Mesendoderm (in vitro differentiated cells): ENCODE measurements around the gene MEGF9. TPM values are rescaled to one million over a fixed set of nuclear protein-coding genes. Genes with fewer than 3 reads are reported as not detected.
A peak's percentile ranks its signal among the peaks of the same experiment; 100 is the strongest.

Experiments used
- DNase-seq: peaks from one replicate; pipeline ENCODE4 v3.0.0; 2013
- H2AK5ac ChIP-seq: 2 replicates; pipeline ENCODE4 v1.6.1; 2013; ENCODE audit warnings: low read length, inconsistent platforms
- H2BK120ac ChIP-seq: 2 replicates; pipeline ENCODE4 v1.6.1; 2013; ENCODE audit warnings: low read depth, mild to moderate bottlenecking, low read length, moderate library complexity, mixed read lengths
- H2BK15ac ChIP-seq: replicated peaks from 2 replicates; pipeline ENCODE4 v1.6.1; 2013; ENCODE audit warnings: low read depth, mild to moderate bottlenecking, moderate library complexity
- H2BK5ac ChIP-seq: 2 replicates; pipeline ENCODE4 v1.6.1; 2013; ENCODE audit warnings: low read length, inconsistent platforms
- H3K18ac ChIP-seq: 2 replicates; pipeline ENCODE4 v1.6.1; 2013; ENCODE audit warnings: mild to moderate bottlenecking, low read length, mixed read lengths
- H3K23ac ChIP-seq: one replicate; pipeline ENCODE4 v1.6.1; 2013; ENCODE audit warnings: low read length
- H3K27ac ChIP-seq: 2 replicates; pipeline ENCODE4 v1.5.1; 2013; ENCODE audit warnings: low read depth, mild to moderate bottlenecking, inconsistent platforms, low read length, moderate library complexity
- H3K27me3 ChIP-seq: 2 replicates; pipeline ENCODE4 v1.6.1; 2013; ENCODE audit warnings: low read length, control low read depth, mild to moderate bottlenecking, inconsistent platforms; ENCODE audit not compliant: insufficient read depth, poor library complexity
- H3K36me3 ChIP-seq: 2 replicates; pipeline ENCODE4 v1.6.1; 2013; ENCODE audit warnings: low read length, inconsistent platforms; ENCODE audit not compliant: control insufficient read depth, insufficient read depth
- H3K4ac ChIP-seq: one replicate; pipeline ENCODE4 v1.6.1; 2013; ENCODE audit warnings: low read depth, mild to moderate bottlenecking, low read length, moderate library complexity
- H3K4me1 ChIP-seq: 2 replicates; pipeline ENCODE4 v1.6.1; 2013; ENCODE audit warnings: low read depth, low read length, inconsistent platforms; ENCODE audit not compliant: control insufficient read depth
- H3K4me2 ChIP-seq: 2 replicates; pipeline ENCODE4 v1.6.1; 2013; ENCODE audit warnings: low read length
- H3K4me3 ChIP-seq: 2 replicates; pipeline ENCODE4 v1.5.1; 2013; ENCODE audit warnings: mild to moderate bottlenecking, low read length
- H3K56ac ChIP-seq: one replicate; pipeline ENCODE4 v1.6.1; 2013; ENCODE audit warnings: low read length
- H3K79me1 ChIP-seq: 2 replicates; pipeline ENCODE4 v1.6.1; 2013; ENCODE audit warnings: low read length, inconsistent platforms
- H3K79me2 ChIP-seq: 2 replicates; pipeline ENCODE4 v1.6.1; 2013; ENCODE audit warnings: mild to moderate bottlenecking, low read length; ENCODE audit not compliant: control insufficient read depth, insufficient read depth
- H3K9ac ChIP-seq: 2 replicates; pipeline ENCODE4 v1.6.1; 2013; ENCODE audit warnings: low read length, inconsistent platforms
- H4K5ac ChIP-seq: one replicate; pipeline ENCODE4 v1.6.1; 2013; ENCODE audit warnings: low read length
- H4K8ac ChIP-seq: one replicate; pipeline ENCODE4 v1.6.1; 2013; ENCODE audit warnings: low read depth, mild to moderate bottlenecking, control low read depth, low read length, moderate library complexity
- WGBS: extraction: QIAGEN DNeasy Blood & Tissue Kit; methylation state at CpG from one replicate; pipeline ENCODE4 v1.1.7; 2013; ENCODE audit warnings: low lambda C conversion rate, missing lambda C conversion rate; ENCODE audit not compliant: insufficient coverage; ENCODE audit errors: extremely low coverage; 5-methylcytosine and 5-hydroxymethylcytosine counted together
- polyA plus RNA-seq, 2 experiments: library from polyadenylated mRNA; stranded (reverse); fragments of 200-250 nt; gene quantifications; one replicate each; pipeline ENCODE4 v1.2.3, GENCODE V29; 2013

The MEGF9 gene
- 1.4 TPM for polyA plus RNA-seq (2013, experiment 1 of 2)
- polyA plus RNA-seq (2013, experiment 2 of 2) = 1.4 TPM

GRCh38 chr9:120714088-120714845 lies at the start of gene MEGF9:
TSS of gene MEGF9 (minus strand) at chr9:120714470. CDS start at chr9:120714358, 112 bp downstream.
- no peaks in the 10 kb centered on the region for H3K79me2 ChIP-seq
- peak within 1 kb of the TSS; percentile 11 for H2BK120ac ChIP-seq
- H3K4me1 ChIP-seq = no peaks in the 10 kb centered on the region
- no peak within 1 kb of the TSS for H2BK15ac ChIP-seq
- H3K9ac ChIP-seq = peak within 1 kb of the TSS; percentile 88
- H3K4ac ChIP-seq = peak within 1 kb of the TSS; percentile 83
- peaks cover 5% of the 10 kb centered on the region for H3K27me3 ChIP-seq
- no peak within 1 kb of the TSS for H4K5ac ChIP-seq
- H4K8ac ChIP-seq = no peak within 1 kb of the TSS
- H2AK5ac ChIP-seq = peak within 1 kb of the TSS; percentile 14
- H3K79me1 ChIP-seq = no peaks in the 10 kb centered on the region
- peak; percentile 98 for DNase-seq
- H3K4me2 ChIP-seq = peak within 1 kb of the TSS; percentile 78
- H3K36me3 ChIP-seq = no peaks in the 10 kb centered on the region
- no peak within 1 kb of the TSS for H3K27ac ChIP-seq
- H2BK5ac ChIP-seq = no peak within 1 kb of the TSS
- no CpG with 5 or more reads among the region's 102 CpGs for WGBS
- peak within 1 kb of the TSS; percentile 95 for H3K56ac ChIP-seq
- peak within 1 kb of the TSS; percentile 65 for H3K4me3 ChIP-seq
- peak within 1 kb of the TSS; percentile 96 for H3K23ac ChIP-seq
- H3K18ac ChIP-seq = peak within 1 kb of the TSS; percentile 64

GRCh38 chr9:120761006-120761405 lies 46.7 kb upstream of the MEGF9 start:
- Histone ChIP-seq H2BK15ac (no peak overlapping the region), H3K9ac (no peak overlapping the region), H2AK5ac (no peak overlapping the region), H3K79me1 (peaks cover under 1% of the 10 kb centered on the region), H3K27me3 (no peaks in the 10 kb centered on the region), H3K4me1 (no peaks in the 10 kb centered on the region), H3K4me3 (no peak overlapping the region), H3K56ac (no peak overlapping the region), H3K79me2 (no peaks in the 10 kb centered on the region), H2BK120ac (no peak overlapping the region), H2BK5ac (no peak overlapping the region), H3K27ac (no peak overlapping the region), H3K4me2 (no peak overlapping the region), H3K18ac (no peak overlapping the region), H3K4ac (no peak overlapping the region), H4K5ac (no peak overlapping the region), H3K23ac (no peak overlapping the region), H3K36me3 (peaks cover 7% of the 10 kb centered on the region), H4K8ac (no peak overlapping the region)
- WGBS = no CpG with 5 or more reads among the region's 2 CpGs
- no peak for DNase-seq

GRCh38 chr9:120759755-120760400 lies 45.6 kb upstream of the MEGF9 start:
- no peak overlapping the region for H3K4me3 ChIP-seq
- H3K18ac ChIP-seq = no peak overlapping the region
- no peak overlapping the region for H2BK15ac ChIP-seq
- no peak overlapping the region for H3K9ac ChIP-seq
- no peak overlapping the region for H2BK5ac ChIP-seq
- no peaks in the 10 kb centered on the region for H3K4me1 ChIP-seq
- H3K36me3 ChIP-seq = peaks cover 5% of the 10 kb centered on the region
- no peaks in the 10 kb centered on the region for H3K79me2 ChIP-seq
- no peak overlapping the region for H2BK120ac ChIP-seq
- H4K5ac ChIP-seq = no peak overlapping the region
- no peak overlapping the region for H3K56ac ChIP-seq
- no peak overlapping the region for H3K4me2 ChIP-seq
- H3K27me3 ChIP-seq = no peaks in the 10 kb centered on the region
- DNase-seq = no peak
- WGBS = no CpG with 5 or more reads among the region's 9 CpGs
- H4K8ac ChIP-seq = no peak overlapping the region
- H2AK5ac ChIP-seq = no peak overlapping the region
- H3K23ac ChIP-seq = no peak overlapping the region
- H3K4ac ChIP-seq = no peak overlapping the region
- H3K27ac ChIP-seq = no peak overlapping the region
- H3K79me1 ChIP-seq = no peaks in the 10 kb centered on the region

- H3K4me1 ChIP-seq = no peaks in the 10 kb centered on the region
- no peaks in the 10 kb centered on the region for H3K27me3 ChIP-seq
- no peak overlapping the region for H3K27ac ChIP-seq
- peaks cover 2% of the 10 kb centered on the region for H3K36me3 ChIP-seq
- no peak overlapping the region for H2AK5ac ChIP-seq
- no peak overlapping the region for H4K8ac ChIP-seq
- no peaks in the 10 kb centered on the region for H3K79me1 ChIP-seq
- no peak overlapping the region for H3K18ac ChIP-seq
- no CpG with 5 or more reads among the region's 3 CpGs for WGBS
- H3K23ac ChIP-seq = no peak overlapping the region
- DNase-seq = no peak
- no peak overlapping the region for H3K4me3 ChIP-seq
- H4K5ac ChIP-seq = no peak overlapping the region
- no peak overlapping the region for H3K4me2 ChIP-seq
- H2BK5ac ChIP-seq = no peak overlapping the region
- no peaks in the 10 kb centered on the region for H3K79me2 ChIP-seq
- H3K9ac ChIP-seq = no peak overlapping the region
- H2BK15ac ChIP-seq = no peak overlapping the region
- H3K56ac ChIP-seq = no peak overlapping the region
- H2BK120ac ChIP-seq = no peak overlapping the region
- no peak overlapping the region for H3K4ac ChIP-seq
Measured at GRCh38 chr9:120758544-120758943, 44.3 kb upstream of the MEGF9 start.

- no peak overlapping the region for H3K4me2 ChIP-seq
- no peaks in the 10 kb centered on the region for H3K27me3 ChIP-seq
- no peak overlapping the region for H3K4me3 ChIP-seq
- H3K23ac ChIP-seq = no peak overlapping the region
- H3K9ac ChIP-seq = no peak overlapping the region
- no peak overlapping the region for H3K27ac ChIP-seq
- H2BK15ac ChIP-seq = no peak overlapping the region
- no peaks in the 10 kb centered on the region for H3K36me3 ChIP-seq
- H2BK5ac ChIP-seq = no peak overlapping the region
- no peak overlapping the region for H3K56ac ChIP-seq
- no peak overlapping the region for H4K5ac ChIP-seq
- H3K4ac ChIP-seq = no peak overlapping the region
- H3K79me1 ChIP-seq = no peaks in the 10 kb centered on the region
- DNase-seq = no peak
- H3K18ac ChIP-seq = no peak overlapping the region
- no peaks in the 10 kb centered on the region for H3K79me2 ChIP-seq
- H4K8ac ChIP-seq = no peak overlapping the region
- H3K4me1 ChIP-seq = no peaks in the 10 kb centered on the region
- WGBS = no CpG with 5 or more reads among the region's 6 CpGs
- H2BK120ac ChIP-seq = no peak overlapping the region
- no peak overlapping the region for H2AK5ac ChIP-seq
Measured at GRCh38 chr9:120757026-120757913, 43.0 kb upstream of the MEGF9 start.
